ENCODE results near the gene TMEM218. TPM values are rescaled to one million over a fixed set of nuclear protein-coding genes. Genes with fewer than 3 reads are reported as not detected.

Gene TMEM218
- total and polyA plus RNA-seq, 2 of the 8 experiments (the other 6 are each of a cell fraction or from before 2014, with no cell fraction given) = 17.0 to 33.5 TPM

- H3K4me3 ChIP-seq (ENCODE audit: extremely low read depth in 1 of 4, insufficient read depth in 2 of 4, low read depth in 3 of 4, low read length in 4 of 4) = no peak overlapping the region
- no peak overlapping the region for H2AK5ac ChIP-seq (ENCODE audit: low read depth, low read length)
- no peaks in the 10 kb centered on the region for H3K27me3 ChIP-seq (replicated peaks in 1 of 4; ENCODE audit: control insufficient read depth in 3 of 4, extremely low read depth in 1 of 4, insufficient read depth in 3 of 4, low read length in 3 of 4)
- CTCF ChIA-PET (ENCODE audit: partially characterized antibody) = interaction anchor here (0.7 to 29.4 kb wide), 16 partner anchors 9 to 359 kb away, joined by 3 to 486 read pairs (median 4); partner anchors contain the start of genes SLC37A2 and TMEM218
- H2AFZ ChIP-seq (ENCODE audit: low read length) = no peak overlapping the region
- no peak for FAIRE-seq
- H3K4me1 ChIP-seq (replicated peaks in 1 of 4; ENCODE audit: control insufficient read depth in 3 of 4, insufficient read depth in 4 of 4, low read length in 3 of 4) = peaks cover 0 to 3% (median 0%) of the 10 kb centered on the region in 4 experiments; a peak in 2 of 7 replicates
- no peaks in the 10 kb centered on the region for H3K36me3 ChIP-seq (ENCODE audit: control insufficient read depth in 2 of 4, insufficient read depth in 4 of 4, low read length in 3 of 4)
- 85% methylated on average over 7 of the region's 8 CpGs; no CpG with 5 or more reads in 1 of the 2 experiments for WGBS, 2 experiments (ENCODE audit: extremely low coverage in 1 of 2, insufficient coverage in 1 of 2, insufficient read length in 1 of 2, insufficient replicate concordance in 2 of 2, low coverage in 1 of 2, low lambda C conversion rate in 2 of 2, missing lambda C conversion rate in 1 of 2)
- no peaks in the 10 kb centered on the region for H3K79me1 ChIP-seq (ENCODE audit: low read depth, low read length)
- H2BK5ac ChIP-seq (ENCODE audit: low read depth, low read length) = no peak overlapping the region
- no peak for DNase-seq (ENCODE audit: low read depth in 1 of 2, low spot score in 2 of 2)
- H3K4ac ChIP-seq (replicated peaks; ENCODE audit: insufficient read length, low read depth, low read length) = no peak overlapping the region
- H4K91ac ChIP-seq (replicated peaks; ENCODE audit: insufficient read length, low read length) = no peak overlapping the region
- H3K4me2 ChIP-seq (ENCODE audit: insufficient read depth in 1 of 2, low read depth in 2 of 2, low read length in 2 of 2) = no peak overlapping the region
- no peak overlapping the region for H4K8ac ChIP-seq (ENCODE audit: extremely low read depth, insufficient read depth, low read length)
- no peak overlapping the region for H3K27ac ChIP-seq (ENCODE audit: low read depth, low read length)
- H3K23ac ChIP-seq (ENCODE audit: insufficient read length) = no peak overlapping the region
- H4K5ac ChIP-seq (ENCODE audit: insufficient read length, low read depth, low read length) = no peak overlapping the region
- H3K9me3 ChIP-seq (ENCODE audit: insufficient read depth in 2 of 2, low read depth in 1 of 2, low read length in 1 of 2) = no peaks in the 10 kb centered on the region
- H3K9ac ChIP-seq (replicated peaks in 1 of 4; ENCODE audit: extremely low read depth in 1 of 4, low read depth in 3 of 4, low read length in 3 of 4) = no peak overlapping the region
- H4K20me1 ChIP-seq (replicated peaks in 1 of 2; ENCODE audit: control insufficient read depth in 1 of 2, insufficient read depth in 2 of 2, low read length in 2 of 2) = no peaks in the 10 kb centered on the region
- no peak overlapping the region for H3K14ac ChIP-seq (ENCODE audit: insufficient read length)
- POLR2A ChIA-PET (ENCODE audit: partially characterized antibody) = no interaction called here
- no peak overlapping the region for H2BK20ac ChIP-seq (ENCODE audit: low read length)
- no peaks in the 10 kb centered on the region for H3K79me2 ChIP-seq (ENCODE audit: control insufficient read depth in 1 of 2, insufficient read depth in 2 of 2, low read length in 2 of 2)
- H2BK120ac ChIP-seq (replicated peaks; ENCODE audit: low read depth, low read length) = no peak overlapping the region
- no peaks in the 10 kb centered on the region for H3K23me2 ChIP-seq (ENCODE audit: low read depth, low read length)
- no peak overlapping the region for H3K56ac ChIP-seq (replicated peaks; ENCODE audit: insufficient read length, low read depth, low read length)
- no peak overlapping the region for H2BK12ac ChIP-seq (ENCODE audit: low read depth, low read length)
- no peak overlapping the region for H3K18ac ChIP-seq (ENCODE audit: extremely low read depth, low read length)
- no peak overlapping the region for H2BK15ac ChIP-seq (ENCODE audit: low read length)
- TF ChIP-seq, protein P1, sequence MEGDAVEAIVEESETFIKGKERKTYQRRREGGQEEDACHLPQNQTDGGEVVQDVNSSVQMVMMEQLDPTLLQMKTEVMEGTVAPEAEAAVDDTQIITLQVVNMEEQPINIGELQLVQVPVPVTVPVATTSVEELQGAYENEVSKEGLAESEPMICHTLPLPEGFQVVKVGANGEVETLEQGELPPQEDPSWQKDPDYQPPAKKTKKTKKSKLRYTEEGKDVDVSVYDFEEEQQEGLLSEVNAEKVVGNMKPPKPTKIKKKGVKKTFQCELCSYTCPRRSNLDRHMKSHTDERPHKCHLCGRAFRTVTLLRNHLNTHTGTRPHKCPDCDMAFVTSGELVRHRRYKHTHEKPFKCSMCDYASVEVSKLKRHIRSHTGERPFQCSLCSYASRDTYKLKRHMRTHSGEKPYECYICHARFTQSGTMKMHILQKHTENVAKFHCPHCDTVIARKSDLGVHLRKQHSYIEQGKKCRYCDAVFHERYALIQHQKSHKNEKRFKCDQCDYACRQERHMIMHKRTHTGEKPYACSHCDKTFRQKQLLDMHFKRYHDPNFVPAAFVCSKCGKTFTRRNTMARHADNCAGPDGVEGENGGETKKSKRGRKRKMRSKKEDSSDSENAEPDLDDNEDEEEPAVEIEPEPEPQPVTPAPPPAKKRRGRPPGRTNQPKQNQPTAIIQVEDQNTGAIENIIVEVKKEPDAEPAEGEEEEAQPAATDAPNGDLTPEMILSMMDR (IDR thresholded peaks at IDR 0.05; ENCODE audit: control extremely low read depth in 1 of 3, insufficient read depth in 1 of 3, low read depth in 1 of 3, low read length in 3 of 3) = no peak
- TF ChIP-seq CHD1 (IDR thresholded peaks at IDR 0.05; ENCODE audit: low read depth, low read length) (no peak), HDAC2 (IDR thresholded peaks at IDR 0.05; ENCODE audit: borderline replicate concordance in 1 of 2, low read depth in 2 of 2, low read length in 2 of 2) (no peak), TBP (IDR thresholded peaks at IDR 0.05; ENCODE audit: low read depth, low read length) (no peak), POU5F1 (IDR thresholded peaks at IDR 0.05; ENCODE audit: low read depth, low read length) (no peak), SP4 (IDR thresholded peaks at IDR 0.05; ENCODE audit: low read length) (no peak), SIN3A (conservative IDR thresholded peaks at IDR 0.05 in 1 of 2, IDR thresholded peaks at IDR 0.05 in 1 of 2; ENCODE audit: low read depth in 1 of 2, low read length in 2 of 2) (no peak), RXRA (IDR thresholded peaks at IDR 0.05; ENCODE audit: insufficient read depth, low read depth, low read length) (no peak), BRCA1 (IDR thresholded peaks at IDR 0.05; ENCODE audit: low read depth, low read length) (no peak), JUN (IDR thresholded peaks at IDR 0.05; ENCODE audit: low read depth, low read length) (no peak)
- TF ChIP-seq, protein P2, sequence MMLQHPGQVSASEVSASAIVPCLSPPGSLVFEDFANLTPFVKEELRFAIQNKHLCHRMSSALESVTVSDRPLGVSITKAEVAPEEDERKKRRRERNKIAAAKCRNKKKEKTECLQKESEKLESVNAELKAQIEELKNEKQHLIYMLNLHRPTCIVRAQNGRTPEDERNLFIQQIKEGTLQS (IDR thresholded peaks at IDR 0.05; ENCODE audit: insufficient read depth, low read depth, low read length) = no peak
These were observed 26.6 kb downstream of the TMEM218 start for GRCh38 chr11:125084761-125085231.
